Measurements from ENCODE around the gene RAB30.

Gene RAB30

GRCh38 chr11:83002053-83002452 lies 69.6 kb downstream of the RAB30 start:
- DNase-seq, result no peak
- Histone ChIP-seq H3K4me3 (ENCODE audit: low read depth, low read length) (no peak overlapping the region), H3K27me3 (no peaks in the 10 kb centered on the region), H3K9me3 (no peaks in the 10 kb centered on the region), H3K36me3 (no peaks in the 10 kb centered on the region; the same call in 1 of the 2 replicates), H3K4me1 (peaks cover 18% of the 10 kb centered on the region)
- TF ChIP-seq CTCF (IDR thresholded peaks at IDR 0.05; ENCODE audit: low read depth, low read length), result no peak

DNA sequence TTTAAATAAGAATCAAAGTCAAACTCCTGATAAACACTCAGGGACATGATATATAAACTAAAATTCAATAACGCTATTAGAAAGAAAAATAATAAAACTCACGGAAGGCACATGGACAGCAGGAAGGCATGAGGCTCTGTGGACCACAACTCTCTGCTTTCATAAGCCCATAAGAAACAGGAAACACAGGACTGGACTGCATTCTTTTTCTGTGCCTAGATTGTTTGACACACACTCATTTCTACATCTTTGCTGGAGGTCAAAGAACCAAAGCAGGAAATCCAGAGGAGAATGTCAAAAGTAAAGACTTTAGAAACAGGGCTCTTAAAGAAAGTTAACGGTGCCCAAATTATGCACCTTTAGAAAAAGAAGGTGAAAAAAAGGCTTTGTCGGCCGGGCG lies 71.3 kb downstream of the RAB30 start:
- Histone ChIP-seq H3K27me3 (no peaks in the 10 kb centered on the region), H3K4me3 (ENCODE audit: low read depth, low read length) (no peak overlapping the region), H3K4me1 (peaks cover 16% of the 10 kb centered on the region), H3K36me3 (no peaks in the 10 kb centered on the region; the same call in none of the 2 replicates), H3K9me3 (no peaks in the 10 kb centered on the region)
- TF ChIP-seq CTCF (IDR thresholded peaks at IDR 0.05; ENCODE audit: low read depth, low read length), result no peak
- no peak for DNase-seq

DNA sequence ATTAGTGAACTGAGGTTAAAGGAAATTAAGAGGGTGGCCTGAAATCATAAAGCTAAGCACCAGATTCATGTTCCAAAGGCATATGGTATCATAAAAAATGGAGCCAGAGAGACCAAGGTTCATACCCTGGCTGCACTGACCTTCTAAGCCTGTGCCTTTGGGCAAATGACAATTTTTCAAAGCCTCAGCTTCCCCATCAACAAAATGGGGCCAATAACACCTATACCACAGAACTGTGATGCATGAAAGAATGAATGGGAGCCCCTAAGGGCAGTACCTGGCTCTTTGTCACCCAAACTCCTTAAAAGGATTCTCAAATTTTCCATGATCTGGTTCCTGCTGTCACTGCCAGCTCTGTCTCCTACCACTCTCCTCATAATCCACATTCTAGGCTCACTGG lies 72.5 kb downstream of the RAB30 start:
- no peak for DNase-seq
- Histone ChIP-seq H3K36me3 (no peaks in the 10 kb centered on the region; the same call in 1 of the 2 replicates), H3K9me3 (no peaks in the 10 kb centered on the region), H3K27me3 (no peaks in the 10 kb centered on the region), H3K4me3 (ENCODE audit: low read depth, low read length) (no peak overlapping the region), H3K4me1 (peaks cover 23% of the 10 kb centered on the region)
- no peak for TF ChIP-seq CTCF (IDR thresholded peaks at IDR 0.05; ENCODE audit: low read depth, low read length)

DNA sequence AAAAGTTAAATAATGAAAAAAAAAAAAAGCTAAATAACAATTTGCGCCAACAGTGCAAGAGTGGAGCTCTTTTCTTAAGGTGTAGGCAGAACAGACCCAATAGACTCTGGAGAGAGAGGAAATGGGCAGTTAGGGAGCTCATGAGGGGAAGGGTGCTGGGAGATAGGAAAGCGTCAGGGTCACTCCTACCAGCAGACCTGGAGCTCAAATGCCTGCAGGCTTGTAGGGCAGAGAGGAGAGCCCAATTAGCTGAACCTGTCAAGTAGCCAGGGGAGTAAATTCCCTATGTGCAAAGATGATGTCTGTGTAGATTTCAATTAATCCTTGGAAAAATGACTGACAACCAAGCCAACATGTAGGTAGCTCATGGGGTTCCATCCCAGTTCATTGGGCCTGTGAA lies 73.0 kb downstream of the RAB30 start:
- Histone ChIP-seq H3K4me1 (peaks cover 28% of the 10 kb centered on the region), H3K27me3 (no peaks in the 10 kb centered on the region), H3K9me3 (no peaks in the 10 kb centered on the region), H3K4me3 (ENCODE audit: low read depth, low read length) (no peak overlapping the region), H3K36me3 (no peaks in the 10 kb centered on the region; the same call in 1 of the 2 replicates)
- TF ChIP-seq CTCF (IDR thresholded peaks at IDR 0.05; ENCODE audit: low read depth, low read length), result no peak
- no peak for DNase-seq

- no peak for TF ChIP-seq CTCF (IDR thresholded peaks at IDR 0.05; ENCODE audit: low read depth, low read length)
- Histone ChIP-seq H3K9me3 (no peaks in the 10 kb centered on the region), H3K4me1 (peaks cover 28% of the 10 kb centered on the region), H3K27me3 (no peaks in the 10 kb centered on the region), H3K4me3 (ENCODE audit: low read depth, low read length) (no peak overlapping the region), H3K36me3 (no peaks in the 10 kb centered on the region; the same call in 1 of the 2 replicates)
- DNase-seq, result no peak
Observed at GRCh38 chr11:82996966-82997606, 74.6 kb downstream of the RAB30 start.

DNA sequence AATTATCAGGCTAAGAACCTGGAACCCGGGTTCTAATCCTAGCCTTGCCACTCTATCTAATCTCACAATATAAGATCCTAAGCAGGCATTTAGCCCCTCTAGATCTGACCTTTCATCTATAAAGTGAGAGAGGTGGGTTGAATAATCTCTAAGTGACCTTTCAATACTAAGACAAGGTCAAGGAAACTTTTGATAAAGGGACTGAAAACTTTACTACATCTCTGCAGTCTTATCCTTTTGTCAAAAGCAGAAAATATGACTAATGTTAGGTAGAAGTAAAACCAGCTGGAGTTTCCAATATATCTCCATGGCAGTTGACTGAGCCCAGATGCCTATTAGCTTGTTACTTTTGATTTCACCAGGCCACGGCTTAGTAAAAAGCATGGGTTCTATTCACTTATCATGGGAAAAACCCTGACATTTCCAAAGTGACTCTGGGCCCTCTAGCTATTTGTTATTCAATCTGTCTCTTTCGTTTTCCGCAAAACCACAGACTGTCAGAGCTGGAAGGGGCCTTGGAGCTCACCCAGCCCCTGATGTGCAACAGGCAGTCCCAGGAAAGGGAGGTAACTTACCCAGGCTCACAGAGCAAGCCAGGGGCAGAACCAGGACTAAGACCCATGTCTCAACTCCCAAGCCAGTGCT lies 75.8 kb downstream of the RAB30 start:
- Histone ChIP-seq H3K4me1 (peaks cover 25% of the 10 kb centered on the region), H3K4me3 (ENCODE audit: low read depth, low read length) (no peak overlapping the region), H3K36me3 (no peaks in the 10 kb centered on the region; the same call in 1 of the 2 replicates), H3K9me3 (no peaks in the 10 kb centered on the region), H3K27me3 (no peaks in the 10 kb centered on the region)
- DNase-seq, result no peak
- no peak for TF ChIP-seq CTCF (IDR thresholded peaks at IDR 0.05; ENCODE audit: low read depth, low read length)
